HG02623 (cell line): ENCODE results near the gene CACNA2D1.
"Not testable (repeated sequence)": the region's sequence is repeated elsewhere in the genome, so short reads cannot be mapped to it uniquely, and the experiment has no call there.

Experiments
- ATAC-seq: cut with Tn5 transposase; IDR thresholded peaks from one replicate; pipeline ENCODE4 v1.9.1; 2021; ENCODE audit warnings: moderate library complexity; ENCODE audit not compliant: unreplicated experiment

The CACNA2D1 gene

DNA sequence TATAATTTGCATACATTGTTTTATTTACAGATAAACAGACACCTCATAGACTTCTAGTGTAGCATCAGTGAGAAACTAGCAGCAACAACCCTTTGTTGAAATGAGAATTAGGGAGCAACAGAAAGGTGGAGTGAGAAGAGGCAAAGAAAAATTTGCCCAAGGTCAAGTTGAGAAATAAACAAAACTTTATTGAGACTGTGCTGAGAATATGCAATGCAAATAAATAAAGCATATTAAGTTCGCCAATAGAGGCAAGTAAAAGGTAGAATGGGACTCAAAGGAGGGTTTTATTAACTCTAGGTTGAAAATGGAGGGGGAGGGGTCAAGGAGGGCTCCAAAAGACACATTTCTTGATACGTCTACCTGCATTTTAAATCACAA, 49.7 kb downstream of the CACNA2D1 start:
- no peak for ATAC-seq

DNA sequence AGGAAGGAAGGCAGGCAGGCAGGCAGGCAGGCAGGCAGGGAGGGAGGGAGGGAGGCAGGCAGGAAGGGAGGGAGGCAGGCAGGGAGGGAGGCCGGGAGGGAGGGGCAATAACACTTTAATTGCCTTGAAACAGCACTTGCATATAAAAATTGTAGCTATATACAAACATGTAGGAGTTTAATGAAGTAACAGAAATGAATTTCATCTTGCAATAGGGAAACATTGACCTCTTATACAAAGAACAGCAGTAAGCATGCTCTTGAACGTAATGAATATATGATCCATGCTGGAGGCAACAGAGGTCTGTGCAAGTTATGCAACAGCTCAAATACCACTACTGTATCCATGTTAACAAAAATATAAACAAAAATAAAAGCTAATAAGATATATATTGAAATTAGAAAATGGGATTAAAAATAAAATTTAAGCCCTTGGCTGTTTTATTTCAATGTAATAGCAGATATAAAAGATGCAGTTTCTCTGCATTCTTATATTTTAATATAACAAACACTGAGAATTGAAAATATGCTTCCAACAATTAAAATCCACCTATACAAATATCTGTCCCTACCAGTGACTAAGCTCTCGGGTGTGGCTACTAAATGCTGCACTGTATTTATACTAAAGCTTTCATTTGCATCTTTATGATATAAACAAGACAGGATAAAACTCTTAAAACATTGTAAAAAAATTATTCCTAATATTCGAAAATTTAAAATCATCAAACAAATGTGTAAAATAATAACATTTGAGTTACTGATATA, 50.3 kb downstream of the CACNA2D1 start:
- no peak for ATAC-seq

GRCh38 chr7:82390936-82391335, 52.6 kb downstream of the CACNA2D1 start:
- ATAC-seq: no peak

DNA sequence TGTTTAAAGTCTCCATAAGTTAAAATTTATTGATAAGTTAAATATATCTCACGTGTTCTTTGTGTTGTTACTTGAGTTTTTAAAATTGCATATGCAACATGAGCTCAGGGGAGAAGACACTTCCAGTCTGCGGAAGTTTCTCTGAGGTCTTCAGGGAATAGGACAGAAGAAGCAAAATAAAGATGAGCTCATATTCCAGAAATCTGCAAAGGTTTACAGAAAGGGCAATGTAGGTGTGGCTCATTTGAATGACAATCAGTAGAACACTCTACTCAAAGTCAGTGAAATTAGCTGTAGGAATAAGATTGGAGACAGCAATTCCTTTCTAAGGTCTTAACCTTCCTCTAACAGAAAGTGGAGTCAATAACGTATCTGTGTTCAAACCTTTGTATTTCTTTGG, 53.7 kb downstream of the CACNA2D1 start:
- no peak for ATAC-seq

- no peak for ATAC-seq
Observed at GRCh38 chr7:82388138-82388537, 55.4 kb downstream of the CACNA2D1 start.

DNA sequence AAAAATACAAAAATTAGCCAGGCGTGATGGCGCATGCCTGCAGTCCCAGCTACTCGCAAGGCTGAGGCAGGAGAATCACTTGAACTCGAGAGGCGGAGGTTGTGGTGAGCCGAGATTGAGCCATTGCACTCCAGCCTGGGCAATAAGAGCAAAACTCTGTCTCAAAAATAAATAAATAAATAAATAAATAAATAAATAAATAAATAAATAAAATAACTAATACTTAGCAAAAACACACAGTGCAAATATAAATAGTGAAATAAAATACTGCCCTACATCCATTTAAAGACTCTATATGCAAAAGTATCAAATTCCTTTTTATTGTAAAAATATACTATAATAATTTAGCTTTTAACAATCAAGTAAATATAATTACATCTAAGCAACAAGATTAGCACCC, 57.0 kb downstream of the CACNA2D1 start:
- ATAC-seq: not testable (repeated sequence)

DNA sequence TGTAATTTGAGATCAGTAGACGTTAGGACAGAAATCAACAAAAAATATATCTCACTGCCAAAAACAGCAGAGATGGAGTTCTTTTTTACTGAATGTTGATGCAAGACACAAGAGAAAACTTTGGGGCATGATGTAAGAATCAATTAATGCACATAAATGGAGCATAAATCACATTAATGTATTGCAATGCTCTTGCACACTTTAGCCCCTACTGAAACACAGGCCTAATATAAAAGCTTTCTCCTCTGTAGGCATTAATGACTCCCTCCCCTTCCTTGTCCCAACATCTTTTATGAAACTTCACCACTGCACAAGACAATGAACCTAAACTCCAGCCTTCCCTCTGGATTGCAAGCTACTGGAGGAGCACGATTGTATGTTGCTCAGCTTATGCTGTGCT, 58.8 kb downstream of the CACNA2D1 start:
- no peak for ATAC-seq

- ATAC-seq: no peak
Observed at GRCh38 chr7:82384051-82384464, 59.5 kb downstream of the CACNA2D1 start.

DNA sequence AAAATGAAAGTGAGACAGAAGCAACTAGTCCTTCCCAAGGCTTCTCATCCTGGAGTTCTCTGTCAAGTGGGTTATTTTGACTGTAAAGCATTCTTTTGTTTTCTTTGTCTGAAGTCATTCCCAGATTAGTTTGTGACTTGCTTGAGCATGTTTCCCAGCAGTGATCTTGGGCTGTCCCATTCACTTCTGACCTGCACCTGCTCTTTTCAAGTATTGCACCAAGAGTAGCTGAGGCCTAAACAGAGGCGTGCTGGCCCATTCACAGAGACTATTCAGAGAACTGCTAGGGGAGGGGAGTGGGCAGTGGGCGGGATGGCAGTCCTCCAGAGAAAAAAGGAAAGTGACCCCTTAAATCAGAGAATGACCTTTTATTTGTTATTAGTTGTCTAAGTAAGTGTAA, 61.3 kb downstream of the CACNA2D1 start:
- ATAC-seq: no peak

- no peak for ATAC-seq
Observed at GRCh38 chr7:82376739-82377138, 66.8 kb downstream of the CACNA2D1 start.

DNA sequence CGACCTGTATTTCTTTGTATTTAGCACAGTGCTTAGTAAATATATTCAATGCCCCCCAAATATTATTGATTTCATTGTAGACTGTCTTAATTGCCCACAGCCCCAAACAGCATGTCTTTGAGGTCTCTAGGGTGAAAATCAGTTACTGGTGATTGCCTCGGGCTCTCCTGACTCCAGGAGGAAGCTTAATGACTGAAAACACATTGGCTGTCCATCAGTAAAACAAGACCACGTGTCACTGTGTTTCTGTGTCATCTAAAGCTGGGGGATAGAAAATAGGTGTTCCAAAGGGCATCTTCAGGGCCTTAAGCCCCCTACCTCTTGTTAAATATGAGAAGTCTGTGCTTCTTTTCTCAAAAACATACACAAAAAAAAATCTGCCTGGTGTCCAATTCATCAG, 67.9 kb downstream of the CACNA2D1 start:
- no peak for ATAC-seq

DNA sequence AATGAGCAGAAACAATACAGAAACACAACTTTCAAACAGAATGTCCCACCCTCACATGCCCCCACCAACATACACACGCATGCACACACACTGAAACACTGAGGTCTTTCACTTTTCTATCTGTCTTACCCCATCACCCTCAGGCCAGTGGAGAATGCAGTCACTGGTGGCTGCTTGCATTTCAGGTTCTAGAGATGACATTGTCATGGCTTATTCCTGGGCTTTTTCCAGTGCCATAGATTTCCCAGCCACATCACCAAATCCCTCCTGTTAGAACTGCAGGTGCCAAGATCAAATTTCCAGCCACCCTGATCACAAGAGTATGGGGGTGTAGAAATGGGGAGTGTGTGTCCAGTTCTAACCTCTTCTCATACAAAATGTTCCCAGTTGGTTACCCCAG, 68.4 kb downstream of the CACNA2D1 start:
- ATAC-seq: no peak

DNA sequence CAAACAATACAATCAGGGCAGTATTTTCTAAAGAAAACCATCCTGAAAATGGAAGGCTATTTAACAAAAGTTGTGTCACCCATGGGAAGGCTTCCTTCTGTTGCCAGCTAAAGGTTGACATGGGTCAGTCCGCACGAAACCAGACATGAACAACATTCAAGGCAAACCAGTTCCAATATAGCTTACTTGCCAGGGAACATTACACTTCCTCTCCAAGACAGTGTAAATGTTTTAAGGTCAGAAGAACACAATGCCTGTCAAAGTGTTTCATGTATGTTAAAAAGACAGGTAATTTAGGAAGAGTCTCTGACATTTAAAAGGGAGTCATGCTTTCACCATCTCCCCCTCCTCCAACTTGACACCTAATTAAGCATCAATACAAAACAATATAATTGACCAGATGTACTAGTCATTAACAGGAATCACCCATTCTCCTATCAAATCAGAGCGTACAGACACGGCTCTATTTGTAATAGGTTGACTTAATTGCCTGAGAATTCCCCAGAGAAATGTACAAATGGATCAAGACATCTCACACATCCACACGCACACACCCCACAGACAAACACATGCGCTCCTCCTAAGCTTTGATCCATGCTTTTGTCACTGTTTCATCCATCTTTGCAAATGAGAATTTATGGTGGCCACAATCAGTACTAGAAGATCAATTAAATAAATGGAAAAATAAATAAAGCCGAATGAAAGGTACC, 69.5 kb downstream of the CACNA2D1 start:
- ATAC-seq: no peak

GRCh38 chr7:82364671-82365070, 78.9 kb downstream of the CACNA2D1 start:
- ATAC-seq: no peak

DNA sequence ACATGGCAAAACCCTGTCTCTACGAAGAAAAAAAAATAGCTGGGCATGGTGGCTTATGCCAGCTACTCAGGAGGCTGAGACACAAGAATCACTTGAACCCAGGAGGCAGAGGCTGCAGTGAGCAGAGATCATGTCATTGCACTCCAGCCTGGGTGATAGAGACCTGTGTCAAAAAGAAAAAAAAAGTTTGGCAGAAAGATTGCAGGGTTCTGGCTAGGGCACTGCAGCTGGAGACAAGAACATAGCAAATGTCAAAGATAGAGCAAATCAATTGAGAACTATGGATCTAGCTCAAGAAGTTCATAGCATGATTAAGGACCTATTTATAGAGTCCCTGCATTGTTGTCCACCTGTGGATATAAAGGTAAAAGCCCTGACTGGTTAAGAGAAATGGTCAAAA, 79.5 kb downstream of the CACNA2D1 start:
- no peak for ATAC-seq

GRCh38 chr7:82362129-82362706, 81.4 kb downstream of the CACNA2D1 start:
- ATAC-seq: no peak

GRCh38 chr7:82360591-82361368, 82.8 kb downstream of the CACNA2D1 start:
- ATAC-seq: no peak

- ATAC-seq: no peak
Observed at GRCh38 chr7:82359426-82359825, 84.2 kb downstream of the CACNA2D1 start.

DNA sequence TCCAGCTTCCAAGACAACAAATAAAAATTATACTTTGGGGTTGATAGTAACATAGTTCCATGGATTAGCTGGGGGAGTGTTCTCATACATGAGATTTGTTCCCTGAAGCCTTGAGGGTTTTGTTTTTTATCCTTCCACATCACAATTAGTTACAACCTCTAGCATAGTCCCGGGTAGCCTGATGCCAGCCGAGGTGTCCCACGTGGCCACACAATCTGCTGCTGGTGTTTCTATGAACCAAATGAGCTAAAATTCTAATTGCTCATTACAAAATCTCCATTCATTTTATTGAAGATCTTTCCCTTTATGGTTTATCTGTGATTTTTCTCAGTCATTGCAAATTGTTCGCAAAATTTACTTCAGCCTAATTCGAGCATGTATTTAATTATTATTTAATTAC, 84.7 kb downstream of the CACNA2D1 start:
- no peak for ATAC-seq

DNA sequence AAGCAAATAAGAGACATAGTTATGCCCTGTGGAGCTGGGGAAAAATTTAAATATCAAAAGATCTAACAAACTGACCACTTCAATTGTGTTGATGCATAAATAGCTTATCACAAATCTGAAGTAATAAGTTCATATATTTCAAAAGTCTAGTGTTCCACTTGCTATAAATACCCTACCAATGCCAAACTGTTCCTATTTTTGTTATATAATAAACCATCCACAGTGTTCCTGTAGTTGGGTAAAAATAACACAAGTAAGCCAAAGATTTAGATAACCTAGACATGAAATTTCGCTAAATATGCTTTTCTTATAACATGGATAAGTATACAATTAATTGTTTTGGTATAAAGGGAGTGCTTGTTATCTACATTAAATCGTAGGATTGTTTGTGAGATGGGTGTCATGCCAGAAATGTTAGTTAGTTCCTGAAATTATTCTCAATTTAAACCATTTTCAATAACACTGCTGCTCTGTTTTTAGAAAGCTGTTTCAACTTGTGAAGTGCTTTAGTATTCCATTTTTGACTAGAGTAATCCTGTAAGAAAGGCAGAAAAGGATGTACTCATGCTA, 85.5 kb downstream of the CACNA2D1 start:
- ATAC-seq: no peak

- no peak for ATAC-seq
Observed at GRCh38 chr7:82348251-82348650, 95.3 kb downstream of the CACNA2D1 start.
